PC-9 (cell line): ENCODE results near the gene CTBP2. TPM values are rescaled to one million over a fixed set of nuclear protein-coding genes. Genes with fewer than 3 reads are reported as not detected.

Source experiments
- BruUV-seq: library from RNA; stranded (reverse); fragments of 400-500 nt; replicated peaks from 2 replicates; lab custom pipeline; 2021; lab: Mats Ljungman, UMichigan
- CTCF ChIA-PET: fragments of 300-600 bp; sonication (Branson Sonifier 250); formaldehyde crosslinking; loops from one replicate; lab custom pipeline; 2022; ENCODE audit warnings: antibody characterized with exemption; lab: Charles Lee
- POLR2A ChIA-PET: fragments of 300-600 bp; sonication (Branson Sonifier 250); formaldehyde crosslinking; loops from one replicate; lab custom pipeline; 2022; ENCODE audit warnings: antibody characterized with exemption; ENCODE audit not compliant: unreplicated experiment; lab: Charles Lee
- DNase-seq, 2 experiments: peaks; one replicate each; pipeline versions ENCODE4 v3.0.0 to v3.0.0-alpha.2; 2015 to 2022; ENCODE audit warnings: mixed read lengths in 1 of 2
- H2AFZ ChIP-seq: fragments of 200-600 bp; sonication (generic); 2 replicates; pipeline ENCODE4 v1.8.1; 2017; ENCODE audit warnings: antibody characterized with exemption
- H3F3A ChIP-seq: fragments of 200-600 bp; sonication (generic); 2 replicates; pipeline ENCODE4 v1.8.1; 2017; ENCODE audit warnings: antibody characterized with exemption, mild to moderate bottlenecking, low read depth; ENCODE audit not compliant: insufficient read depth
- H3K27ac ChIP-seq: fragments of 200-600 bp; sonication (generic); 2 replicates; pipeline ENCODE4 v1.6.1; 2016; ENCODE audit warnings: mixed run types
- H3K27me3 ChIP-seq: fragments of 200-600 bp; sonication (generic); 2 replicates; pipeline ENCODE4 v1.6.1; 2016; ENCODE audit warnings: low read depth, mixed run types; ENCODE audit not compliant: insufficient read depth
- H3K36me3 ChIP-seq: fragments of 200-600 bp; sonication (generic); 2 replicates; pipeline ENCODE4 v1.6.1; 2016; ENCODE audit warnings: low read depth, mixed run types
- H3K4me1 ChIP-seq: fragments of 200-600 bp; sonication (generic); replicated peaks from 2 replicates; pipeline ENCODE4 v1.6.1; 2016; ENCODE audit warnings: mixed run types; ENCODE audit not compliant: insufficient read depth
- H3K4me2 ChIP-seq: fragments of 200-600 bp; sonication (generic); 2 replicates; pipeline ENCODE4 v1.6.1; 2017; ENCODE audit warnings: mixed run types
- H3K4me3 ChIP-seq: fragments of 200-600 bp; sonication (generic); 2 replicates; pipeline ENCODE4 v1.6.1; 2016; ENCODE audit warnings: mixed run types
- H3K79me2 ChIP-seq: fragments of 200-600 bp; sonication (generic); 2 replicates; pipeline ENCODE4 v1.6.1; 2017; ENCODE audit warnings: low read depth, mixed run types
- H3K9me2 ChIP-seq: fragments of 200-600 bp; sonication (generic); 2 replicates; pipeline ENCODE4 v1.8.1; 2017; ENCODE audit warnings: mild to moderate bottlenecking; ENCODE audit not compliant: insufficient read depth
- H3K9me3 ChIP-seq: fragments of 200-600 bp; sonication (generic); 2 replicates; pipeline ENCODE4 v1.8.1; 2016; ENCODE audit warnings: low read depth; ENCODE audit not compliant: insufficient read depth
- H4K20me1 ChIP-seq: fragments of 200-600 bp; sonication (generic); 2 replicates; pipeline ENCODE4 v1.8.1; 2017; ENCODE audit not compliant: insufficient read depth
- CTCF ChIP-seq: fragments of 200-600 bp; sonication (generic); conservative IDR thresholded peaks from 2 replicates; pipeline ENCODE4 v1.6.1; 2017; ENCODE audit warnings: mixed run types, antibody characterized with exemption, mild to moderate bottlenecking, moderate library complexity
- EZH2 ChIP-seq: fragments of 200-600 bp; sonication (generic); IDR thresholded peaks from 2 replicates; pipeline ENCODE4 v1.8.0; 2017; ENCODE audit warnings: antibody characterized with exemption, low read depth
- intact Hi-C: fragments of 100-400 bp; cut with micrococcal nuclease; formaldehyde crosslinking; loops from one replicate; pipeline ENCODE4 v1.10.0; 2022; ENCODE audit not compliant: unreplicated experiment
- total RNA-seq: library from RNA; stranded (reverse); gene quantifications from 2 replicates; pipeline ENCODE4 v1.2.3, GENCODE V29; 2021

CTBP2 gene
- total RNA-seq, 1 experiment from 2014 or later = 60.5 TPM

DNA sequence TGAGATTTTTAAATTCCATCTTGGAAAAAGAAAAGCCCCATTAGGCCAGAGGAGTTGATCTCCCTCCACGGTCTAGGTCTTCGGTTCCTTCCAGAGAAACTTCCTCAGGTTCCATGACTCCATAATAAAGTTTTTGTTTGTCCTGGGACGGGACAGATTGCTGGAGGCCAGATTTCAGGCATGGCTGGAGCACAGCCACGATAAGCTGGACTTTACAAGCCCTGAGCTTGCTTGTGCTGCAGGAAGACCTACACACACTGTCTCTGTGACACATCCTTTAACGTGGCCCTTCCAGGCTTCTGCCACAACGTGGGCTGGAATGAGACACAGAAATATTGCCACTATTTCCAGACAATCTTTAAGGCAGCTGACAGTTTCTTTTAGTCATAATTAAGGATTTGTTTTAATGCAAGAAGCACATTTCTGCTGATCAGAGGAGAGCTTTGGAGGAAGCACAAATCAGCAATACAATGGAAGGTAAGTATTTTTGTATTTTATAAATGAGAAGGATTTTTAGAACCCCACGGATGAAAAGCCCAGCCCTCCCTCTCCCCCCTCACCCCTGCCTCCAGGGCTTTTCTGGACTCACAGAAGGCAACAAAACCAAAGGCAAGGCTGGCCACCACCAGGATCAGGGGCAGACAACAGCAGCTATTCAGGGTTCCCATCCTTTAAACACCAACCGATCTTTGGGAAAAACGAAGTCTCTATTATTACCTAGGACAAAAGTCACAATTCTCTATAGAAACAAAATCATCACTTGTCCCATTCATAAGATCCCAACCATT lies 6.5 kb downstream of the CTBP2 start:
- Histone ChIP-seq H4K20me1 (peaks cover 65% of the 10 kb centered on the region), H3K4me3 (no peak overlapping the region), H3K9me2 (no peaks in the 10 kb centered on the region), H3F3A (0 out of 2 replicates have a peak, but pooled peaks cover 4% of the 10 kb centered on the region), H3K79me2 (peaks cover 98% of the 10 kb centered on the region), H3K27ac (no peak overlapping the region), H3K27me3 (no peaks in the 10 kb centered on the region), H3K4me2 (no peak overlapping the region), H3K36me3 (peaks cover 2% of the 10 kb centered on the region; the same call in 1 of the 2 replicates), H2AFZ (no peak overlapping the region), H3K4me1 (peaks cover 21% of the 10 kb centered on the region), H3K9me3 (no peaks in the 10 kb centered on the region)
- ChIA-PET POLR2A (no interaction called here), CTCF (no interaction called here)
- no peak for DNase-seq
- intact Hi-C loops = no loop called here
- TF ChIP-seq EZH2 = no peak
- TF ChIP-seq CTCF = no peak
- no TSS peak for BruUV-seq

GRCh38 chr10:125152450-125153368 lies 7.7 kb downstream of the CTBP2 start:
- H3K4me2 ChIP-seq = no peak overlapping the region
- H3K4me1 ChIP-seq = peaks cover 18% of the 10 kb centered on the region
- H3K27ac ChIP-seq = no peak overlapping the region
- H3K9me2 ChIP-seq = no peaks in the 10 kb centered on the region
- no TSS peak for BruUV-seq
- no peaks in the 10 kb centered on the region for H3K27me3 ChIP-seq
- TF ChIP-seq CTCF = no peak
- TF ChIP-seq EZH2 = no peak
- H3F3A ChIP-seq = 0 out of 2 replicates have a peak, but pooled peaks cover 1% of the 10 kb centered on the region
- peaks cover 2% of the 10 kb centered on the region; the same call in 1 of the 2 replicates for H3K36me3 ChIP-seq
- CTCF ChIA-PET = no interaction called here
- intact Hi-C loops = no loop called here
- DNase-seq = no peak
- POLR2A ChIA-PET = no interaction called here
- H3K4me3 ChIP-seq = no peak overlapping the region
- H3K9me3 ChIP-seq = no peaks in the 10 kb centered on the region
- peaks cover 98% of the 10 kb centered on the region for H3K79me2 ChIP-seq
- H4K20me1 ChIP-seq = peaks cover 70% of the 10 kb centered on the region
- H2AFZ ChIP-seq = no peak overlapping the region

GRCh38 chr10:125151553-125152449 lies 8.6 kb downstream of the CTBP2 start:
- H3K4me3 ChIP-seq = no peak overlapping the region
- ChIA-PET POLR2A (no interaction called here), CTCF (no interaction called here)
- H3K27me3 ChIP-seq = no peaks in the 10 kb centered on the region
- TF ChIP-seq CTCF = no peak
- peaks cover 9% of the 10 kb centered on the region for H3K4me1 ChIP-seq
- intact Hi-C loops = no loop called here
- H3K4me2 ChIP-seq = no peak overlapping the region
- H3K79me2 ChIP-seq = peaks cover 98% of the 10 kb centered on the region
- no peaks in the 10 kb centered on the region for H3K9me2 ChIP-seq
- BruUV-seq = no TSS peak
- no peak for DNase-seq
- peaks cover 71% of the 10 kb centered on the region for H4K20me1 ChIP-seq
- H3K9me3 ChIP-seq = no peaks in the 10 kb centered on the region
- H2AFZ ChIP-seq = no peak overlapping the region
- H3K27ac ChIP-seq = no peak overlapping the region
- peaks cover 2% of the 10 kb centered on the region; the same call in 1 of the 2 replicates for H3K36me3 ChIP-seq
- no peaks in the 10 kb centered on the region for H3F3A ChIP-seq
